ENCODE data around the gene KIAA1549.

Gene KIAA1549

GRCh38 chr7:138967159-138967558 lies 14.0 kb downstream of the KIAA1549 start:
- H3K4me3 ChIP-seq (ENCODE audit: low read depth, low read length) = no peak overlapping the region
- ChIA-PET POLR2A (no interaction called here), CTCF (no interaction called here)
- no peak overlapping the region for H3K27ac ChIP-seq (ENCODE audit: extremely low read depth, low read depth, low read length)
- no peaks in the 10 kb centered on the region for H3K4me1 ChIP-seq (ENCODE audit: control insufficient read depth, insufficient read depth, low read length)
- TF ChIP-seq ZNF530 (tag by site-specific recombination; IDR thresholded peaks at IDR 0.05; ENCODE audit: low read depth) (no peak), ZNF18 (tag by site-specific recombination; IDR thresholded peaks at IDR 0.05) (no peak), KLF10 (tag by site-specific recombination; IDR thresholded peaks at IDR 0.05) (no peak), ZNF19 (tag by site-specific recombination; IDR thresholded peaks at IDR 0.05; ENCODE audit: low read depth) (no peak), ZNF692 (tag by site-specific recombination; IDR thresholded peaks at IDR 0.05) (no peak), ZNF585B (tag by site-specific recombination; IDR thresholded peaks at IDR 0.05) (no peak), ZFP37 (tag by site-specific recombination; IDR thresholded peaks at IDR 0.05) (no peak), GLI2 (tag by site-specific recombination; IDR thresholded peaks at IDR 0.05; ENCODE audit: borderline replicate concordance, low read depth) (no peak)
- no peaks in the 10 kb centered on the region for H3K36me3 ChIP-seq (ENCODE audit: control insufficient read depth in 2 of 2, insufficient read depth in 1 of 2, low read length in 2 of 2)
- H3K9me3 ChIP-seq (ENCODE audit: control insufficient read depth, insufficient read depth, low read depth, low read length) = no peaks in the 10 kb centered on the region

- H3K4me3 ChIP-seq (ENCODE audit: low read depth, low read length) = no peak overlapping the region
- CTCF ChIA-PET = interaction anchor here (1.4 kb wide), 1 partner anchor 21 kb away, joined by 3 read pairs; no protein-coding TSS in a partner anchor
- POLR2A ChIA-PET = no interaction called here
Measured at GRCh38 chr7:138964624-138965436, 16.4 kb downstream of the KIAA1549 start.

More at GRCh38 chr7:138964624-138965436, 16.4 kb downstream of the KIAA1549 start:
- Histone ChIP-seq H3K4me1 (ENCODE audit: control insufficient read depth, insufficient read depth, low read length) (0 out of 2 replicates have a peak, but pooled peaks cover under 1% of the 10 kb centered on the region), H3K9me3 (ENCODE audit: control insufficient read depth, insufficient read depth, low read depth, low read length) (no peaks in the 10 kb centered on the region), H3K27ac (ENCODE audit: extremely low read depth, low read depth, low read length) (no peak overlapping the region), H3K36me3 (ENCODE audit: control insufficient read depth in 2 of 2, insufficient read depth in 1 of 2, low read length in 2 of 2) (no peaks in the 10 kb centered on the region)
- TF ChIP-seq ZNF138 (tag by site-specific recombination; IDR thresholded peaks at IDR 0.05; ENCODE audit: borderline replicate concordance) (no peak), ZNF585B (tag by site-specific recombination; IDR thresholded peaks at IDR 0.05) (no peak), ZNF10 (tag by site-specific recombination; IDR thresholded peaks at IDR 0.05) (no peak), ZNF18 (tag by site-specific recombination; IDR thresholded peaks at IDR 0.05) (no peak), PRDM2 (tag by site-specific recombination; IDR thresholded peaks at IDR 0.05; ENCODE audit: borderline replicate concordance) (no peak), ZNF626 (tag by site-specific recombination; IDR thresholded peaks at IDR 0.05) (no peak)
